ENCODE results near the gene RAD51B. TPM values are rescaled to one million over a fixed set of nuclear protein-coding genes. Genes with fewer than 3 reads are reported as not detected.

RAD51B gene
- total and polyA plus RNA-seq, 8 donors, result 10.8 to 18.3 (median 14.1) TPM

DNA sequence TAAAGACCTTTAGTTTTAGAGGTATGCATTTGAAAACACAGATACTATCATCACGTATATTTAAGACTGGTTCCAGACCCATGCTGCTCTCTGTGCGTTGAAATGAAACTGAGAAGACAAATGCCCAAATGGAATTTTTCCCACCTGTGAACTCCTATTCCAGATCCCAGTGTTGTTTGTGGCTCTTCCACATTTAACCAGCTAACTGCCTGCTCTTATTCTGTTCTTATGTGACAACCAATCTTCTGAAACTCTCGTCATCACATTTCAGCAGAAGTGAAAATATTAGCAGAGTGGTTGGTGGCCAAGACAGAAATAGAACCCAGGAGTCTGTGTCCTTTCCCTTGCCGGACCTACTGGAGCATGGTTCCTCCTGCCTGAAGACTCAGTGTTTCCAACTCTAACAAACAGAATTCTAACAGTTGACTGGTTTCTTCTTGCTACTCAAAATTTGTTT lies 460.2 kb downstream of the RAD51B start:
- peak overlapping the region in 1 of 2 donors; percentile 58 for H3K27ac ChIP-seq
- TF ChIP-seq, protein P1, sequence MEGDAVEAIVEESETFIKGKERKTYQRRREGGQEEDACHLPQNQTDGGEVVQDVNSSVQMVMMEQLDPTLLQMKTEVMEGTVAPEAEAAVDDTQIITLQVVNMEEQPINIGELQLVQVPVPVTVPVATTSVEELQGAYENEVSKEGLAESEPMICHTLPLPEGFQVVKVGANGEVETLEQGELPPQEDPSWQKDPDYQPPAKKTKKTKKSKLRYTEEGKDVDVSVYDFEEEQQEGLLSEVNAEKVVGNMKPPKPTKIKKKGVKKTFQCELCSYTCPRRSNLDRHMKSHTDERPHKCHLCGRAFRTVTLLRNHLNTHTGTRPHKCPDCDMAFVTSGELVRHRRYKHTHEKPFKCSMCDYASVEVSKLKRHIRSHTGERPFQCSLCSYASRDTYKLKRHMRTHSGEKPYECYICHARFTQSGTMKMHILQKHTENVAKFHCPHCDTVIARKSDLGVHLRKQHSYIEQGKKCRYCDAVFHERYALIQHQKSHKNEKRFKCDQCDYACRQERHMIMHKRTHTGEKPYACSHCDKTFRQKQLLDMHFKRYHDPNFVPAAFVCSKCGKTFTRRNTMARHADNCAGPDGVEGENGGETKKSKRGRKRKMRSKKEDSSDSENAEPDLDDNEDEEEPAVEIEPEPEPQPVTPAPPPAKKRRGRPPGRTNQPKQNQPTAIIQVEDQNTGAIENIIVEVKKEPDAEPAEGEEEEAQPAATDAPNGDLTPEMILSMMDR (IDR thresholded peaks at IDR 0.05), result no peak
- intact Hi-C loops (cut with DNase I), result no loop called here
- DNase-seq (no peak), ATAC-seq (no peak)
- no peaks in the 10 kb centered on the region for H3K36me3 ChIP-seq
- H3K4me3 ChIP-seq, result no peak overlapping the region
- no peaks in the 10 kb centered on the region for H3K27me3 ChIP-seq
- no peaks in the 10 kb centered on the region for H3K9me3 ChIP-seq
- H3K4me1 ChIP-seq, result peaks cover 18 to 27% of the 10 kb centered on the region in 2 donors

DNA sequence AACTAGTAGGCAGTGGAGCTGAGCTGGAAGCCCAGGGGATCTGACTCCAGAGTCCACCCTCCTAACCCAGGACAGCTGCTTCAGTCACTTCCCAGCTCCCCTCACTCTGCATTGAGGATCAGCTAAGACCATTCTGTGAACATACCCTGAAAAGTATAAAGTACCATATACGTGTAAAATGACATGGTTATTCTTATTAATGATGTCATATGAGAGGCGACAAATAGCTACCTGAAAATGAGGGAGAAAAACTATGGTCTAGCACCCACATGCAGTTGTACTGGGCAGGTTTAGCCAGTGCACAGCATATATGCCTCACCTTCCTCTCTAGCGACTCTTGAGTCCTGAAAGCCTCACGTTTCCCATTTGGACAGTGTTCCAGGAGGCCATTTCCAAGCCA lies 461.9 kb downstream of the RAD51B start:
- Histone ChIP-seq H3K9me3 (no peaks in the 10 kb centered on the region), H3K4me1 (peaks cover 18 to 40% of the 10 kb centered on the region in 2 donors), H3K27me3 (no peaks in the 10 kb centered on the region), H3K36me3 (no peaks in the 10 kb centered on the region), H3K4me3 (no peak overlapping the region), H3K27ac (no peak overlapping the region)
- no peak for ATAC-seq
- TF ChIP-seq, protein P1 (IDR thresholded peaks at IDR 0.05), result no peak
- no peak for DNase-seq
- intact Hi-C loops (cut with DNase I), result no loop called here

DNA sequence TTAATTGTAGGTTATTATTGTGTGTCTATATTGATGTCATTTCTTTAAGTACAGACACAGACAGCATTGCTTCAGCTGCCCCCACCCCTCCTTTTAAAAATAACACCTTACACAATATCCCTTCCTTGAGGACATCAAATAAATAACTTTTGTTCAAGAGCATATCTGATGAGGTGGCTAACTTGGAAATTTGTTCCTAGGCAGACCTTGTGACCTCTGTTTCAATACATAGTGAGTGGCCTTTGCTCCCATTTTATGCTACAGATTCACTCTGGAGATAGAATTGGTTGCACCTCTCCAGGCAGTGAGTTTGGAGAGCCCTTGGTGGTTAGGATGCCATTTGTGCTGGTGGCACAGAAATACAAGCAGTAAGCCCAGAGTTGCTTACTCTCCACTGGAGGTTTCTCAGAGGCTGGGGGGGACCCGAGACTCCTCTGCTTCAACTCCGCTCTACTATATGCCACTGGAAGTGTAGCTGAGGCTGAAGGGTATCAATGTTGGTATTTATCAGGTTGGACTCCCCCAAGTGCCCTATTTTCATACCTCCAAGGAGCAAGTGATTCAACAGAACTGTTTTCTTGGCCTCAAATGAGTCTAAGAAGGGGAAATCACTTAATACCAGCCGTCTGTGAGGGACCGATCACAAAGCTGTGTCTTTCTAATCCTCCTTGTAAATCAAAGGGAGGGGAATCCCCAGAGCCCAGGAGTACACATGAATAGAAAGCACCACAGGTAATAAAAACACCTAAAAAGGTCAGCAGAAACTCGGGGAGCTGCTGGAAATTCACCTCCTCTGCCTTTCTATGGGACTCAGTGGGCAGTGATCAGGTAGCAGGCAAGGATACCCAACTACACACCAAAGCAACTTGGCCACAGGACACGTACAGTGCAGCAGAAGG lies 463.1 kb downstream of the RAD51B start:
- no peak for DNase-seq
- intact Hi-C loops (cut with DNase I), result no loop called here
- Histone ChIP-seq H3K27me3 (no peaks in the 10 kb centered on the region), H3K27ac (peak overlapping the region in 1 of 2 donors; percentile 63), H3K36me3 (no peaks in the 10 kb centered on the region), H3K9me3 (no peaks in the 10 kb centered on the region), H3K4me1 (peaks cover 18 to 40% of the 10 kb centered on the region in 2 donors), H3K4me3 (no peak overlapping the region)
- no peak for ATAC-seq
- TF ChIP-seq, protein P1 (IDR thresholded peaks at IDR 0.05), result no peak

DNA sequence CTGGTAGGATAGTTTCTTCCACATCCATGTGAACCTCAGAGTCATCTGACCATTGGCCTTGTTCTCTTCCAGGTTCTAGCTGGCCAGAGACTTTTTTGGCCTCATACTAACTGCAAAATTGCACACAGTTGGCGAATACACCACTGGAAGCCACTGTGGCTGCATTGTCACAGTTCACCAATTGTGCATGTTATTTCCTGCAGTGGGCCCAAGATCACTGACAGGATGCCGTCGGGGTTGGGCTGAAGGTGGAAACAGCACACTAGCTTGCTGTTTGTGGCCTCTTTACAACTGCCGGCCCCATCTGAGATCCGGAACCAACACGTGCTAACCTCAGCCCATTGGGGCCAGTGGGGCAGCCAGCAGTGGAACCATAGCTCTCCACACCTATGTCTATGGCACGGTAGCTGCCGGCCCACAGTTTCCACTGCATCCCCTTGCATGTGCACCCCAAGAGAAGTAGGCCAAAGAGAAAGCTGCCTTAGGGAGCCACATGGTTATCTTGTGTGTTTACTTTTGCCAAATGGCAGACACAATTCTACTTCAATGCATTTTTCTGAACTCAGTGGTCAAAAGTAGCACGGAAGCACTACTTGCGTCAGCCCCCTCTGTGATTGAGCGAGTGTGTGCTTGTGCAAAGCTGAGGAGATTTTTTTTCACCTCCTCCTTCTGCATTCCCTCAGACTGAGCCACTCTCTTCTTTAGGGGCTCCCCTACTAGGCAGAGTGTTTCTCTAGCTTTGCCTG lies 464.0 kb downstream of the RAD51B start:
- Histone ChIP-seq H3K27ac (peak overlapping the region; percentile 50 to 63), H3K9me3 (no peaks in the 10 kb centered on the region), H3K36me3 (no peaks in the 10 kb centered on the region), H3K4me1 (peaks cover 16 to 40% of the 10 kb centered on the region in 2 donors), H3K27me3 (no peaks in the 10 kb centered on the region), H3K4me3 (no peak overlapping the region)
- TF ChIP-seq, protein P1 (IDR thresholded peaks at IDR 0.05), result no peak
- DNase-seq (peak in 1 of 4 donors; percentile 72), ATAC-seq (peak; percentile 36)
- intact Hi-C loops (cut with DNase I), result no loop called here

DNA sequence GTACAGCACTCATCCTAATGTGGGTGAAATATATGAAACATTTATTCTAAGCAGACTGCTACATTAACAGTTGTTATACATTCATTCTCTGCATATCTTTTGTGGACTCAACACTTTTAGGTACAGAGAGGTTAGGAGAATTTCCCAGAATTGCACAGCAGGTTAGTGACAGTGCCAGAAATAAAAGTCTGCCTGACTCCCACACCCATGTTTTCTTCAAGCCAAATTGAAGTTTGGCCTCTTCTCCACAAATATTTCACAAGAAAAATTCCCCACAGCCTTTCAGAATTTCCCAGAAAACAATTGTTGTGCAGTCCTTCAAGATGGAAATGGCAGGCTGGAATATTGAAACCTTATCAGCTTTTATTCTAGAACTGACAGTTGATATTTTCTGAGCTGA lies 464.8 kb downstream of the RAD51B start:
- Histone ChIP-seq H3K27me3 (no peaks in the 10 kb centered on the region), H3K36me3 (no peaks in the 10 kb centered on the region), H3K4me3 (no peak overlapping the region), H3K27ac (peak overlapping the region; percentile 50 to 68), H3K4me1 (peaks cover 9 to 40% of the 10 kb centered on the region in 2 donors), H3K9me3 (no peaks in the 10 kb centered on the region)
- intact Hi-C loops (cut with DNase I), result no loop called here
- TF ChIP-seq, protein P1 (IDR thresholded peaks at IDR 0.05), result no peak
- ATAC-seq, result peak; percentile 33
- no peak for DNase-seq

Measured in left lung (tissue), 10 donors.